DND-41 (cell line): Measurements from ENCODE around the gene GRID1.

Experiments
- ATAC-seq: fragments of 200-7000 bp; cut with Tn5 transposase; 3 replicates; pipeline ENCODE4 v1.9.1; 2021; ENCODE audit warnings: low read depth; ENCODE audit not compliant: insufficient read depth
- DNase-seq: peaks from one replicate; pipeline ENCODE4 v3.0.0-alpha.2; 2020
- H2AFZ ChIP-seq: 2 replicates; pipeline ENCODE4 v1.6.0; 2012; ENCODE audit warnings: low read depth, low read length
- H3K27ac ChIP-seq: 2 replicates; pipeline ENCODE4 v1.5.1; 2012; ENCODE audit warnings: low read length, inconsistent platforms
- H3K27me3 ChIP-seq: fragments of 200-600 bp; sonication (generic); 2 replicates; pipeline ENCODE4 v1.6.0; 2012; ENCODE audit warnings: low read length, mild to moderate bottlenecking, inconsistent platforms; ENCODE audit not compliant: insufficient read depth, poor library complexity
- H3K36me3 ChIP-seq: 2 replicates; pipeline ENCODE4 v1.5.1; 2012; ENCODE audit warnings: low read length, inconsistent platforms; ENCODE audit not compliant: insufficient read depth
- H3K4me1 ChIP-seq: 2 replicates; pipeline ENCODE4 v1.5.1; 2012; ENCODE audit warnings: mild to moderate bottlenecking, low read length; ENCODE audit not compliant: insufficient read depth
- H3K4me2 ChIP-seq: 2 replicates; pipeline ENCODE4 v1.6.0; 2012; ENCODE audit warnings: mild to moderate bottlenecking, moderate library complexity, low read length, inconsistent platforms; ENCODE audit not compliant: insufficient read depth
- H3K4me3 ChIP-seq, 2 experiments: fragments of 200-600 bp in 1 of 2; shearing (Covaris generic) in 1 of 2; 2 replicates each; pipeline ENCODE4 v1.5.1; 2012 to 2016; ENCODE audit warnings: inconsistent platforms in 2 of 2, low read length in 2 of 2, mild to moderate bottlenecking in 2 of 2, low read depth in 1 of 2, moderate library complexity in 1 of 2
- H3K79me2 ChIP-seq: 2 replicates; pipeline ENCODE4 v1.6.0; 2012; ENCODE audit warnings: low read length, inconsistent platforms; ENCODE audit not compliant: insufficient read depth
- H3K9ac ChIP-seq: 2 replicates; pipeline ENCODE4 v1.6.0; 2012; ENCODE audit warnings: low read depth, mild to moderate bottlenecking, inconsistent platforms, low read length, moderate library complexity
- H3K9me3 ChIP-seq: 2 replicates; pipeline ENCODE4 v1.5.1; 2012; ENCODE audit warnings: low read length, moderate library complexity, mild to moderate bottlenecking, inconsistent platforms; ENCODE audit not compliant: insufficient read depth, severe bottlenecking
- H4K20me1 ChIP-seq: 2 replicates; pipeline ENCODE4 v1.6.0; 2012; ENCODE audit warnings: low read length; ENCODE audit not compliant: insufficient read depth
- CTCF ChIP-seq: IDR thresholded peaks from 2 replicates; pipeline ENCODE4 v1.5.1; 2012; ENCODE audit warnings: borderline replicate concordance, low read length, moderate library complexity, mild to moderate bottlenecking; ENCODE audit not compliant: poor library complexity, severe bottlenecking; ENCODE audit errors: extremely low read depth
- EZH2 ChIP-seq: IDR thresholded peaks from 3 replicates; pipeline ENCODE4 v1.6.1; 2012; ENCODE audit warnings: borderline replicate concordance, low read depth, mild to moderate bottlenecking, moderate library complexity, low read length, inconsistent platforms; ENCODE audit not compliant: severe bottlenecking

Gene GRID1

GRCh38 chr10:85673270-85673669, 693.3 kb downstream of the GRID1 start:
- TF ChIP-seq EZH2 (no peak), CTCF (no peak)
- Histone ChIP-seq H3K79me2 (no peaks in the 10 kb centered on the region), H3K9ac (no peak overlapping the region), H2AFZ (no peak overlapping the region), H3K4me3 (no peak overlapping the region), H3K27ac (no peak overlapping the region), H3K4me1 (no peaks in the 10 kb centered on the region), H4K20me1 (no peaks in the 10 kb centered on the region), H3K36me3 (no peaks in the 10 kb centered on the region), H3K9me3 (no peaks in the 10 kb centered on the region), H3K4me2 (no peak overlapping the region), H3K27me3 (no peaks in the 10 kb centered on the region)
- no peak for ATAC-seq
- DNase-seq = no peak

DNA sequence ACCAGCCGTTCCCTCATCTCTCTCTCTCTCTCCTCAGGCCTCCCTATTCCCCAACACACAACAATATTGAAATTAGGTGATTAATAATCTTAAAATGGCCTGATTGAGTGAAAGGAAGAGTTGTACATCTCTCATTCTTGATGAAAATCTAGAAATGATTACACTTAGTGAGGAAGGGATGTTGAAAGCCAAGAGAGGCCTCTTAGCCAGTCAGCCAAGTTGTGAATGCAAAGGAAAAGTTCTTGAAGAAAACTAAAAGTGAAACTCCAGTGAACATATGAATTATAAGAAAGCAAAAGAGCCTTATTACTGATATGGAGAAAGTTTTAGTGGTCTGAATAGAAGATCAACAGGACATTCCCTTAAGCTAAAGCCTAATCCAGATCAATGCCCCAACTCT, 695.1 kb downstream of the GRID1 start:
- Histone ChIP-seq H3K9me3 (no peaks in the 10 kb centered on the region), H4K20me1 (no peaks in the 10 kb centered on the region), H3K4me2 (no peak overlapping the region), H3K9ac (no peak overlapping the region), H2AFZ (no peak overlapping the region), H3K4me3 (no peak overlapping the region), H3K27me3 (peaks cover 3% of the 10 kb centered on the region), H3K79me2 (no peaks in the 10 kb centered on the region), H3K36me3 (no peaks in the 10 kb centered on the region), H3K4me1 (no peaks in the 10 kb centered on the region), H3K27ac (no peak overlapping the region)
- TF ChIP-seq CTCF (no peak), EZH2 (no peak)
- DNase-seq (no peak), ATAC-seq (no peak)

- H3K9me3 ChIP-seq = no peaks in the 10 kb centered on the region
- H2AFZ ChIP-seq = no peak overlapping the region
- TF ChIP-seq CTCF = no peak
- no peak for TF ChIP-seq EZH2
- no peak overlapping the region for H3K4me3 ChIP-seq
- DNase-seq = no peak
- no peaks in the 10 kb centered on the region for H3K4me1 ChIP-seq
- H4K20me1 ChIP-seq = no peaks in the 10 kb centered on the region
- no peak overlapping the region for H3K9ac ChIP-seq
- H3K27me3 ChIP-seq = peaks cover 3% of the 10 kb centered on the region
- H3K36me3 ChIP-seq = no peaks in the 10 kb centered on the region
- no peak overlapping the region for H3K27ac ChIP-seq
- ATAC-seq = no peak
- no peak overlapping the region for H3K4me2 ChIP-seq
- no peaks in the 10 kb centered on the region for H3K79me2 ChIP-seq
Observed at GRCh38 chr10:85668522-85668921, 698.1 kb downstream of the GRID1 start.

- H3K9ac ChIP-seq = no peak overlapping the region
- ATAC-seq (no peak), DNase-seq (no peak)
- no peaks in the 10 kb centered on the region for H3K4me1 ChIP-seq
- no peaks in the 10 kb centered on the region for H4K20me1 ChIP-seq
- no peak for TF ChIP-seq EZH2
- no peak for TF ChIP-seq CTCF
- no peaks in the 10 kb centered on the region for H3K79me2 ChIP-seq
- H3K9me3 ChIP-seq = no peaks in the 10 kb centered on the region
- no peak overlapping the region for H3K4me3 ChIP-seq
- H2AFZ ChIP-seq = no peak overlapping the region
- no peak overlapping the region for H3K27ac ChIP-seq
- no peaks in the 10 kb centered on the region for H3K36me3 ChIP-seq
- H3K4me2 ChIP-seq = no peak overlapping the region
- peaks cover 3% of the 10 kb centered on the region for H3K27me3 ChIP-seq
Observed at GRCh38 chr10:85667638-85668233, 698.9 kb downstream of the GRID1 start.
